Brain microvascular endothelial cell (primary cell): ENCODE results near the gene CLCN1.

ENCODE experiments used
- DNase-seq: peaks from one replicate; pipeline ENCODE4 v3.0.0-alpha.2; 2020
- H3K27ac ChIP-seq: fragments of 250-450 bp; sonication (Bioruptor Pico); 2 replicates; pipeline ENCODE4 v1.5.1; 2020; ENCODE audit warnings: mild to moderate bottlenecking, moderate library complexity
- H3K27me3 ChIP-seq: fragments of 250-450 bp; sonication (Bioruptor Pico); replicated peaks from 2 replicates; pipeline ENCODE4 v1.5.1; 2020; ENCODE audit warnings: mild to moderate bottlenecking
- H3K36me3 ChIP-seq: fragments of 250-450 bp; sonication (Bioruptor Pico); replicated peaks from 2 replicates; pipeline ENCODE4 v1.5.1; 2020; ENCODE audit warnings: mild to moderate bottlenecking
- H3K4me3 ChIP-seq: 2 replicates; pipeline ENCODE4 v1.5.1; 2011; ENCODE audit warnings: low read depth, mild to moderate bottlenecking, control low read depth, low read length, moderate library complexity
- CTCF ChIP-seq: IDR thresholded peaks from 2 replicates; pipeline ENCODE4 v1.5.1; 2011; ENCODE audit warnings: low read depth, mild to moderate bottlenecking, moderate library complexity, low read length, control low read depth, inconsistent platforms; ENCODE audit errors: missing control alignments
- in situ Hi-C: cut with HindIII; loops from 2 replicates; pipeline ENCODE4 v1.10.0; 2017; ENCODE audit warnings: low sequenced_read_pairs, low pct_ligation_motif_present

CLCN1 gene

GRCh38 chr7:143351060-143351459 lies 35.1 kb downstream of the CLCN1 start:
- peaks cover 2% of the 10 kb centered on the region for H3K27me3 ChIP-seq
- no peak for DNase-seq
- H3K27ac ChIP-seq = no peak overlapping the region
- in situ Hi-C loops = no loop called here
- H3K4me3 ChIP-seq = no peak overlapping the region
- no peak for TF ChIP-seq CTCF
- H3K36me3 ChIP-seq = no peaks in the 10 kb centered on the region

GRCh38 chr7:143351574-143351973 lies 35.7 kb downstream of the CLCN1 start:
- TF ChIP-seq CTCF = no peak
- H3K27me3 ChIP-seq = peaks cover 2% of the 10 kb centered on the region
- no peak for DNase-seq
- in situ Hi-C loops = no loop called here
- H3K36me3 ChIP-seq = no peaks in the 10 kb centered on the region
- H3K27ac ChIP-seq = no peak overlapping the region
- no peak overlapping the region for H3K4me3 ChIP-seq

DNA sequence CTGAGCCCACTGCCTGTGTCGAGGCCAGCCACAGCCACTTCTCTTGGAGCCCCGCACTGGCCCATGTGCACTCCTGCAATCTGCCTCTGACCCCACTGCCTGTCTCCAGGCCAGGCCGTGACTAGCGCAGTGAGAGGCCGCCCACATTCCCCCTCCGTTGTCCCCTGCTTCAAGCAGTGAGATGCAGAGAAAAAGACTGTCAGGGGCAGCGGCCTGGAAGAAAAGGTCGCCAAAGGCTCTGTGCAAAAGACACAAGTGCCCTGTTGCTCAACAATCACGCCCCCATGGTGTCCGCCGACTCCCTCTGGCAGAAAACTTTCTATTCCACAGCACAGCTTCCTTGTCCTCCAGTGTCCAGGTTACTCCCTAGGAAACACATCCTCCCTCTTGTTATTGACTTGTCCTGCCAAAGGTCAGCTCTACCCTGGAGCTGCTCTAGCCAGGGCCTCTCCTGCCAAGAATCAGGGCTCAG lies 36.7 kb downstream of the CLCN1 start:
- no peaks in the 10 kb centered on the region for H3K36me3 ChIP-seq
- no peak for TF ChIP-seq CTCF
- H3K4me3 ChIP-seq = no peak overlapping the region
- H3K27ac ChIP-seq = no peak overlapping the region
- H3K27me3 ChIP-seq = peaks cover 2% of the 10 kb centered on the region
- in situ Hi-C loops = no loop called here
- no peak for DNase-seq

- no peak for TF ChIP-seq CTCF
- Histone ChIP-seq H3K4me3 (no peak overlapping the region), H3K27me3 (no peaks in the 10 kb centered on the region), H3K27ac (no peak overlapping the region), H3K36me3 (no peaks in the 10 kb centered on the region)
- in situ Hi-C loops = no loop called here
- DNase-seq = no peak
Observed at GRCh38 chr7:143354376-143354775, 38.5 kb downstream of the CLCN1 start.

DNA sequence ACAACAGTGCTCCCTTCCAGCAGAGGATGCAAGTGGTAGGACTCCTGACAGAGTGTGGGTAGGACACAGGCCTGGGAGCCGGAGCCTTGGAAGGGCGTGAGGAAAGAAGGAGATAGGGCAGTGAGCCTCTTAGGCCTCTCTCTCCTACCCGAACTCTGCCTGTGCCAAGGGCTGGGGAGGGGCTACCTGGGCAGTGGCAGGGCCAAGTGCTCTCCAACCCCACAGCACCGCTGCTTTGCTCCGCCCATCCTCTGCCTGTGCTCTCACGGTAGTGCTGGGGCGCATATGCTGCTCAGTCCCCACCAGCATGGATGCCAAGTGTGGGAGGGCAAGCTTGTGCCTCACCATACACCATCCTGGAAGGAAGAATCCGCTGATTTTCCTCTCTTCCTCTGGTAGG lies 39.1 kb downstream of the CLCN1 start:
- no peak overlapping the region for H3K4me3 ChIP-seq
- TF ChIP-seq CTCF = no peak
- H3K27ac ChIP-seq = no peak overlapping the region
- H3K36me3 ChIP-seq = no peaks in the 10 kb centered on the region
- in situ Hi-C loops = no loop called here
- H3K27me3 ChIP-seq = no peaks in the 10 kb centered on the region
- no peak for DNase-seq
